ENCODE results near the gene SACS.

The SACS gene

DNA sequence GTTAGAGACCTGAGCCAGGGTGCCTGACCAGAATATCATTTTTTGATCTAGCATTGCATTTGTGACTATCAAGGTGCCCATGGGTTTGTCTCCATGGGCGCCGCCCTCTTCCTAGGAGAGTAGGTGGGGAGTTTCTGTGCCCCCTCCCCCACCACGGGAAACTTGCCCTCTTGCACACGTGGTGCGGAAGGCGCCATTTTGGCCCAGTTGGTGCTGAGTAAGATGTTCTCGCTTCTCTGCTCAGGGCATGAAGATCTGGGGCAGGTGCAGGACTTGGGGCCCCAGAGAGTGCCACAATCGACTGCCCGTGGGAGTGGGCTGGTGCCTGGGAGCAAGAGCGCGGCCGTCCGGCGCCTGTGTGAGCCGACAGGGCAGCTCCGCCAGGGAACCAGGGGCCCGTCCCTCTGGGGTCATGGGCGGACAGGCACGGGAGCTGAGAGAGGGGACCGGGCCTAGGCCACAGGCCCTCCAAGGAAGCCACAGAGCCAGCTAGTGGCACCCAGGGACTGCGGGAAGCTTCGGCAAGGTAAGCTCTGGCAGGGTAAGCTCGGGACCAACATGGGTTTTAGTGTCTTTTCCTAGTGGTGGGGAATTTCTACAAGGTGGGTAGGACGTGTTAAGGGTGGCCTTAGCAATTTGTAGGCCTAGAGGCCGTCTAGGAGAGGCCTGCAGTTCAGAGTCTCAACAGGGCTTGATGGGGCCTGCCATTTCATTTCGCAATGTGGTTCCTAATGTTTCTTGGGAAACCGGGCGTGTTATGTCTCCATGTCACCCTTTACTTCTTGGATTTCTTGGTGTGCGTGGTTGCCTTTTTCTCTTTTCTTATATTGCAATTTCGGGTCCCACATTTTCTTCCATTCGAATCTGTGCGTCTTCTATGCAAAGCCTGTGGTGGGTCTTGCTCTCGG, 14.5 kb downstream of the SACS start:
- no peak overlapping the region for H3K4me2 ChIP-seq (ENCODE audit: low read length, poor library complexity, severe bottlenecking)
- H3K4me3 ChIP-seq (ENCODE audit: insufficient read depth in 1 of 2, low read depth in 1 of 2, low read length in 2 of 2), result no peak overlapping the region
- H3K79me1 ChIP-seq (replicated peaks; ENCODE audit: low read length, poor library complexity, severe bottlenecking), result peaks cover 16% of the 10 kb centered on the region
- no peak for DNase-seq
- H4K91ac ChIP-seq (ENCODE audit: low read length), result no peak overlapping the region
- no peak overlapping the region for H4K8ac ChIP-seq (ENCODE audit: low read length)
- H2AK5ac ChIP-seq (ENCODE audit: low read length, severe bottlenecking), result no peak overlapping the region
- H2BK15ac ChIP-seq (ENCODE audit: low read depth, poor library complexity, severe bottlenecking), result no peak overlapping the region
- H2BK12ac ChIP-seq (ENCODE audit: low read length in 2 of 2), result no peak overlapping the region
- H3K36me3 ChIP-seq (ENCODE audit: control insufficient read depth in 1 of 2, insufficient read depth in 2 of 2, low read depth in 1 of 2, low read length in 2 of 2), result peaks cover 0 to 17% of the 10 kb centered on the region in 2 experiments
- no peak overlapping the region for H2BK5ac ChIP-seq (ENCODE audit: low read depth, low read length, poor library complexity, severe bottlenecking)
- H3K14ac ChIP-seq (ENCODE audit: low read length in 2 of 2), result no peak overlapping the region
- H3K23ac ChIP-seq (ENCODE audit: low read length in 2 of 2), result no peak overlapping the region
- H3K18ac ChIP-seq (ENCODE audit: low read depth in 1 of 2, low read length in 2 of 2), result no peak overlapping the region
- no peaks in the 10 kb centered on the region for H3K4me1 ChIP-seq (ENCODE audit: control insufficient read depth, insufficient read depth, low read depth, low read length)
- no peak overlapping the region for H3K9ac ChIP-seq (ENCODE audit: low read length)
- H2BK120ac ChIP-seq (ENCODE audit: low read depth, low read length), result no peak overlapping the region
- no peaks in the 10 kb centered on the region for H3K9me3 ChIP-seq (ENCODE audit: control insufficient read depth, low read length)
- no peak overlapping the region for H3K4ac ChIP-seq (ENCODE audit: low read depth in 1 of 2, low read length in 2 of 2)
- H3K27me3 ChIP-seq (ENCODE audit: control insufficient read depth in 1 of 2, insufficient read depth in 1 of 2, low read length in 2 of 2), result no peaks in the 10 kb centered on the region
- WGBS, result 95% methylated on average over 33 of the region's 33 CpGs
- no peak overlapping the region for H2AFZ ChIP-seq (ENCODE audit: low read depth, low read length)
- H3K27ac ChIP-seq (ENCODE audit: low read length, poor library complexity, severe bottlenecking), result no peak overlapping the region

DNA sequence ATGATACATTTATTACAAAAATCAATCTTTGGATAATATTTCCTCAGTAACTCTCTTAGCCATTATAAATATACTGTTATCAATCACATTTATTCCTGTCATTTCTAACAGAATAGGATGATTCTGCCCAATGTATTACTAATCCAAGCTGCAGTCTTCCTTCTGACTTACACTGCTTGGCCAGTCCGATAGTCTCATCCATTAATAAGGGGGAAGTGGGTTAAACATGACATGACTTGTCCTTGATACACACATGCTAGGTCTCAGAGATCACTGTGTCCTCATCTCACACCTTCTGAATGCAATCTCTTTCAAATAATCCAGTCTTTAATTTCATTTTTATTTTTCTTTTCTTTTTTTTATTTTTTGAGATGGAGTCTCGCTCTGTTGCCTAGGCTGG, 18.8 kb downstream of the SACS start:
- Histone ChIP-seq H3K4me1 (ENCODE audit: control insufficient read depth, insufficient read depth, low read depth, low read length) (no peaks in the 10 kb centered on the region), H3K23ac (ENCODE audit: low read length in 2 of 2) (no peak overlapping the region), H3K4ac (ENCODE audit: low read depth in 1 of 2, low read length in 2 of 2) (no peak overlapping the region), H3K9ac (ENCODE audit: low read length) (no peak overlapping the region), H2BK15ac (ENCODE audit: low read depth, poor library complexity, severe bottlenecking) (no peak overlapping the region), H3K36me3 (ENCODE audit: control insufficient read depth in 1 of 2, insufficient read depth in 2 of 2, low read depth in 1 of 2, low read length in 2 of 2) (no peaks in the 10 kb centered on the region), H3K27ac (ENCODE audit: low read length, poor library complexity, severe bottlenecking) (no peak overlapping the region), H3K14ac (ENCODE audit: low read length in 2 of 2) (no peak overlapping the region), H3K18ac (ENCODE audit: low read depth in 1 of 2, low read length in 2 of 2) (no peak overlapping the region), H2BK120ac (ENCODE audit: low read depth, low read length) (no peak overlapping the region), H4K91ac (ENCODE audit: low read length) (no peak overlapping the region), H4K8ac (ENCODE audit: low read length) (no peak overlapping the region), H3K27me3 (ENCODE audit: control insufficient read depth in 1 of 2, insufficient read depth in 1 of 2, low read length in 2 of 2) (no peaks in the 10 kb centered on the region), H3K79me1 (replicated peaks; ENCODE audit: low read length, poor library complexity, severe bottlenecking) (peaks cover 5% of the 10 kb centered on the region), H2AFZ (ENCODE audit: low read depth, low read length) (no peak overlapping the region), H2BK5ac (ENCODE audit: low read depth, low read length, poor library complexity, severe bottlenecking) (no peak overlapping the region), H2BK12ac (ENCODE audit: low read length in 2 of 2) (no peak overlapping the region), H2AK5ac (ENCODE audit: low read length, severe bottlenecking) (no peak overlapping the region), H3K4me3 (ENCODE audit: insufficient read depth in 1 of 2, low read depth in 1 of 2, low read length in 2 of 2) (no peak overlapping the region), H3K4me2 (ENCODE audit: low read length, poor library complexity, severe bottlenecking) (no peak overlapping the region), H3K9me3 (ENCODE audit: control insufficient read depth, low read length) (no peaks in the 10 kb centered on the region)
- WGBS, result 94% methylated on average over 2 of the region's 2 CpGs
- DNase-seq, result no peak

DNA sequence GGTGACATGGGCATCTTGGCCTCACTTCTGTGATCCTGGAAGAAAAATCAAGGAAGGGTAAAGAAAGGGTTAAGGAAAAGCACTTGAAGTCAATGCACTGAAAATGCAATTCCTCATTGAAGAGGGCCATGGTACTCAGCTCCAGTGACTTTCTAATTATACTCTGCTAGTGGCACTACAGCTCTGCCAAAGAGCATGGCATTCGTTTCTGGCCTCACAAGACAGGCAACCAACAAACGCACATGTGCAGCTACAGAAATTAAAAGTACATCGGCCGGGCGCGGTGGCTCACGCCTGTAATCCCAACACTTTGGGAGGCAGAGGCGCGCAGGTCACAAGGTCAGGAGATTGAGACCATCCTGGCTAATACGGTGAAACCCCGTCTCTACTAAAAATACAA, 21.8 kb downstream of the SACS start:
- Histone ChIP-seq H3K9me3 (ENCODE audit: control insufficient read depth, low read length) (no peaks in the 10 kb centered on the region), H2AFZ (ENCODE audit: low read depth, low read length) (no peak overlapping the region), H2BK5ac (ENCODE audit: low read depth, low read length, poor library complexity, severe bottlenecking) (no peak overlapping the region), H3K27ac (ENCODE audit: low read length, poor library complexity, severe bottlenecking) (no peak overlapping the region), H3K36me3 (ENCODE audit: control insufficient read depth in 1 of 2, insufficient read depth in 2 of 2, low read depth in 1 of 2, low read length in 2 of 2) (no peaks in the 10 kb centered on the region), H3K4me3 (ENCODE audit: insufficient read depth in 1 of 2, low read depth in 1 of 2, low read length in 2 of 2) (no peak overlapping the region), H4K91ac (ENCODE audit: low read length) (no peak overlapping the region), H3K4me2 (ENCODE audit: low read length, poor library complexity, severe bottlenecking) (no peak overlapping the region), H3K23ac (ENCODE audit: low read length in 2 of 2) (no peak overlapping the region), H3K4ac (ENCODE audit: low read depth in 1 of 2, low read length in 2 of 2) (no peak overlapping the region), H3K14ac (ENCODE audit: low read length in 2 of 2) (no peak overlapping the region), H3K4me1 (ENCODE audit: control insufficient read depth, insufficient read depth, low read depth, low read length) (no peaks in the 10 kb centered on the region), H3K9ac (ENCODE audit: low read length) (no peak overlapping the region), H2BK12ac (ENCODE audit: low read length in 2 of 2) (no peak overlapping the region), H2BK120ac (ENCODE audit: low read depth, low read length) (no peak overlapping the region), H3K27me3 (ENCODE audit: control insufficient read depth in 1 of 2, insufficient read depth in 1 of 2, low read length in 2 of 2) (no peaks in the 10 kb centered on the region), H4K8ac (ENCODE audit: low read length) (no peak overlapping the region), H2AK5ac (ENCODE audit: low read length, severe bottlenecking) (no peak overlapping the region), H2BK15ac (ENCODE audit: low read depth, poor library complexity, severe bottlenecking) (no peak overlapping the region), H3K79me1 (replicated peaks; ENCODE audit: low read length, poor library complexity, severe bottlenecking) (peaks cover 15% of the 10 kb centered on the region), H3K18ac (ENCODE audit: low read depth in 1 of 2, low read length in 2 of 2) (no peak overlapping the region)
- WGBS, result 92% methylated on average over 11 of the region's 11 CpGs
- DNase-seq, result no peak

DNA sequence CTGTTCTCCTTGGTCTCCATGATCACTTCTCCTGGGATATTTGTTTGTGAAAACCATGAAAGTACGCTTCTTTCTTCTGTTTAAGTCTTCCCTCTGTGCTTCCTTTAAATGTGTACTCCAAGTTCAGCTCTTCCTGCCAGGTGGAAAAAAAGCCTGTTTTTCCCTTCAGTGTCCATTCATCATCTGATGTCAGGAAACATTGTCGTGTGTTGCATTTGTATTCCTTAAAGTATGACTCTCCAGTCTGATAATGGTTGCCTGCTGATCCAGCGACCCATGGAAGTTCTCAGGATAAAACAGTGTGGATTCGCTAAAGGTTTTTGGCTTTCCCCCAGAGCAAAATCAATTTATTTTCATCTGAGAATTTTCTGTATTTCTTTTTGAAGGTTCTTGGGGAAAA, 22.3 kb downstream of the SACS start:
- H2BK15ac ChIP-seq (ENCODE audit: low read depth, poor library complexity, severe bottlenecking), result no peak overlapping the region
- H2AK5ac ChIP-seq (ENCODE audit: low read length, severe bottlenecking), result no peak overlapping the region
- H2AFZ ChIP-seq (ENCODE audit: low read depth, low read length), result no peak overlapping the region
- no peak for DNase-seq
- H3K9me3 ChIP-seq (ENCODE audit: control insufficient read depth, low read length), result no peaks in the 10 kb centered on the region
- no peak overlapping the region for H4K8ac ChIP-seq (ENCODE audit: low read length)
- H3K23ac ChIP-seq (ENCODE audit: low read length in 2 of 2), result no peak overlapping the region
- H3K14ac ChIP-seq (ENCODE audit: low read length in 2 of 2), result no peak overlapping the region
- no peak overlapping the region for H3K4me2 ChIP-seq (ENCODE audit: low read length, poor library complexity, severe bottlenecking)
- no peak overlapping the region for H3K4ac ChIP-seq (ENCODE audit: low read depth in 1 of 2, low read length in 2 of 2)
- no peak overlapping the region for H3K27ac ChIP-seq (ENCODE audit: low read length, poor library complexity, severe bottlenecking)
- no peak overlapping the region for H3K4me3 ChIP-seq (ENCODE audit: insufficient read depth in 1 of 2, low read depth in 1 of 2, low read length in 2 of 2)
- H3K4me1 ChIP-seq (ENCODE audit: control insufficient read depth, insufficient read depth, low read depth, low read length), result no peaks in the 10 kb centered on the region
- no peak overlapping the region for H2BK5ac ChIP-seq (ENCODE audit: low read depth, low read length, poor library complexity, severe bottlenecking)
- 65% methylated on average over 4 of the region's 4 CpGs for WGBS
- no peak overlapping the region for H3K18ac ChIP-seq (ENCODE audit: low read depth in 1 of 2, low read length in 2 of 2)
- H2BK12ac ChIP-seq (ENCODE audit: low read length in 2 of 2), result no peak overlapping the region
- peaks cover 15% of the 10 kb centered on the region for H3K79me1 ChIP-seq (replicated peaks; ENCODE audit: low read length, poor library complexity, severe bottlenecking)
- no peak overlapping the region for H4K91ac ChIP-seq (ENCODE audit: low read length)
- H3K36me3 ChIP-seq (ENCODE audit: control insufficient read depth in 1 of 2, insufficient read depth in 2 of 2, low read depth in 1 of 2, low read length in 2 of 2), result no peaks in the 10 kb centered on the region
- no peak overlapping the region for H3K9ac ChIP-seq (ENCODE audit: low read length)
- no peak overlapping the region for H2BK120ac ChIP-seq (ENCODE audit: low read depth, low read length)
- H3K27me3 ChIP-seq (ENCODE audit: control insufficient read depth in 1 of 2, insufficient read depth in 1 of 2, low read length in 2 of 2), result no peaks in the 10 kb centered on the region

All from mesenchymal stem cell (in vitro differentiated cells and primary cell).